ENCODE results near the gene FSTL5. TPM values are rescaled to one million over a fixed set of nuclear protein-coding genes. Genes with fewer than 3 reads are reported as not detected.
"Not testable (repeated sequence)": the region's sequence is repeated elsewhere in the genome, so short reads cannot be mapped to it uniquely, and the experiment has no call there.

Gene FSTL5
- total RNA-seq, result under 1 TPM; 0.33 to 0.52 (median 0.40) TPM

- Histone ChIP-seq H3K36me3 (no peaks in the 10 kb centered on the region), H3K4me1 (peaks cover 0 to 13% (median 11%) of the 10 kb centered on the region in 4 donors), H3K27me3 (peaks cover 0 to 21% (median 4%) of the 10 kb centered on the region in 4 donors), H3K9me3 (no peaks in the 10 kb centered on the region), H3K4me3 (peak within 1 kb of the TSS; percentile 37 to 49 (median 45)), H3K27ac (replicated peaks in 1 of 4) (no peak within 1 kb of the TSS)
- intact Hi-C loops (cut with DNase I), result no loop called here
- TF ChIP-seq CTCF (IDR thresholded peaks at IDR 0.05) (no peak), POLR2AphosphoS5 (IDR thresholded peaks at IDR 0.05) (no peak), POLR2A (IDR thresholded peaks at IDR 0.05; ENCODE audit: low read depth) (no peak), EP300 (IDR thresholded peaks at IDR 0.05) (no peak)
- 4% methylated on average over 34 of the region's 39 CpGs for WGBS
- DNase-seq (ENCODE audit: extremely low spot score), result no peak
Observed at GRCh38 chr4:162163892-162164759, at the start of gene FSTL5. Gene FSTL5, minus strand, starts transcription at chr4:162164000. Its CDS starts 52,604 bp downstream, at chr4:162111396.

DNA sequence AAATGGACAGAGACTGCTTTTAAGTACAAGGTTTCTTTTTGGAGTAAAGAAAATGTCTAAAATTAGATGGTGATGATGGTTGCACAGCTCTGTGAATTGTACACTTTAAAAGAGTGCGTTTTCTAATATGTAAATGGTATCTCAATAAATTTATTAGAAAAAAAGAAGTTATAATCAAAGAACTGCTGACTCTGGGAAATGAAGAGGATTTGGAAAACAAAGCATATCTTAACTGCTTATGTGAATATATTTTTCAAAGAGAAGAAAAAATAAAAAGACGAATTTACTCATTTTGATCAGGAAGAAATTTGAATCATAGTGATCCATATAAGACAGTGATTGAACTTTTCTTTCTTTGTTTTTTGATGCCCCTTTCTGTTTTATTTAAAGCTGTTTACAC lies 45.9 kb upstream of the FSTL5 start:
- H3K27ac ChIP-seq (replicated peaks in 1 of 4), result no peak overlapping the region
- no peak for TF ChIP-seq POLR2AphosphoS5 (IDR thresholded peaks at IDR 0.05)
- TF ChIP-seq CTCF (IDR thresholded peaks at IDR 0.05), result no peak
- no peak for TF ChIP-seq EP300 (IDR thresholded peaks at IDR 0.05)
- H3K27me3 ChIP-seq, result no peaks in the 10 kb centered on the region
- WGBS, result 89% methylated on average over 2 of the region's 2 CpGs
- H3K4me3 ChIP-seq, result no peak overlapping the region
- H3K36me3 ChIP-seq, result no peaks in the 10 kb centered on the region
- no peaks in the 10 kb centered on the region for H3K9me3 ChIP-seq
- no peaks in the 10 kb centered on the region for H3K4me1 ChIP-seq
- intact Hi-C loops (cut with DNase I), result no loop called here
- no peak for DNase-seq (ENCODE audit: extremely low spot score)

- 98% methylated on average over 30 of the region's 32 CpGs for WGBS
- H3K9me3 ChIP-seq; H3K27me3 ChIP-seq; DNase-seq (ENCODE audit: extremely low spot score); H3K27ac ChIP-seq (replicated peaks in 1 of 4); H3K4me3 ChIP-seq; H3K36me3 ChIP-seq; H3K4me1 ChIP-seq; intact Hi-C loops (cut with DNase I): not testable (repeated sequence)
Observed at GRCh38 chr4:162203478-162203877, 39.7 kb upstream of the FSTL5 start.

GRCh38 chr4:162201673-162202072 lies 37.9 kb upstream of the FSTL5 start:
- Histone ChIP-seq H3K27me3 (no peaks in the 10 kb centered on the region), H3K27ac (replicated peaks in 1 of 4) (no peak overlapping the region), H3K36me3 (no peaks in the 10 kb centered on the region), H3K4me3 (no peak overlapping the region), H3K4me1 (no peaks in the 10 kb centered on the region), H3K9me3 (no peaks in the 10 kb centered on the region)
- TF ChIP-seq POLR2AphosphoS5 (IDR thresholded peaks at IDR 0.05) (no peak), POLR2A (IDR thresholded peaks at IDR 0.05; ENCODE audit: low read depth) (no peak), EP300 (IDR thresholded peaks at IDR 0.05) (no peak), CTCF (IDR thresholded peaks at IDR 0.05) (no peak)
- intact Hi-C loops (cut with DNase I), result no loop called here
- no peak for DNase-seq (ENCODE audit: extremely low spot score)
- 78% methylated on average over 2 of the region's 2 CpGs for WGBS

GRCh38 chr4:162170509-162170908 lies 6.7 kb upstream of the FSTL5 start:
- Histone ChIP-seq H3K27ac (replicated peaks in 1 of 4) (no peak overlapping the region), H3K9me3 (no peaks in the 10 kb centered on the region), H3K4me3 (no peak overlapping the region), H3K36me3 (no peaks in the 10 kb centered on the region), H3K27me3 (peaks cover 0 to 4% (median 0%) of the 10 kb centered on the region in 4 donors), H3K4me1 (no peaks in the 10 kb centered on the region)
- intact Hi-C loops (cut with DNase I), result no loop called here
- 52% methylated on average over 3 of the region's 3 CpGs for WGBS
- DNase-seq (ENCODE audit: extremely low spot score), result no peak
- TF ChIP-seq POLR2AphosphoS5 (IDR thresholded peaks at IDR 0.05), result no peak
- no peak for TF ChIP-seq EP300 (IDR thresholded peaks at IDR 0.05)
- TF ChIP-seq CTCF (IDR thresholded peaks at IDR 0.05), result no peak
- TF ChIP-seq POLR2A (IDR thresholded peaks at IDR 0.05; ENCODE audit: low read depth), result no peak
